NCI-H146 treated with DMSO at 0.1 percent for 48 hours (cell line): Measurements from ENCODE around the gene IL6R.
"Not testable (repeated sequence)": the region's sequence is repeated elsewhere in the genome, so short reads cannot be mapped to it uniquely, and the experiment has no call there.

Experiments used
- DNase-seq: peaks from one replicate; lab custom pipeline; 2025; ENCODE audit not compliant: unreplicated experiment; lab: John Stamatoyannopoulos, UW

IL6R gene

GRCh38 chr1:154404984-154405746 is at the start of gene IL6R:
TSS of gene IL6R (plus strand) at chr1:154405343. CDS start at chr1:154405630, 287 bp downstream.
- DNase-seq: no peak

DNA sequence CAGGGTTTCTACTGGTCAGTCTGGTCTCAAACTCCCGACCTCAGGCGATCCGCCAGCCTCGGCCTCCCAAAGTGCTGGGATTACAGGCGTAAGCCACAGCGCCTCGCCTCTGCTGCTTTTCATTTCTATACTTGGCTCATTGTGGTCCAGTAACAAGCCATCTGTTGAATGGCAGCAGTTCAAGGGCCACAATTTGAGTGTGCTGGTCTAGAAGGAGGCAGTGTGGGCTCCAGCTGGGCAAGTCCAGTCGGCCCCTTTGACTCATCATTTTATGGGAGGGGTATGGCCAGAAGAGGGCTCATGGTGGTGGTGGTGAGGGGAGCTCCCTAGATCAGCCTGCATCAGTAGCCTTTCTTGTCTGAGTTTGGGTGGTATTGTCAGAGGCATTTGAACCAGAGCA is 46.6 kb upstream of the IL6R start:
- DNase-seq: no peak

- DNase-seq: no peak
Measured at GRCh38 chr1:154360288-154360687, 44.9 kb upstream of the IL6R start.

- not testable (repeated sequence) for DNase-seq
Measured at GRCh38 chr1:154360881-154361280, 44.3 kb upstream of the IL6R start.

DNA sequence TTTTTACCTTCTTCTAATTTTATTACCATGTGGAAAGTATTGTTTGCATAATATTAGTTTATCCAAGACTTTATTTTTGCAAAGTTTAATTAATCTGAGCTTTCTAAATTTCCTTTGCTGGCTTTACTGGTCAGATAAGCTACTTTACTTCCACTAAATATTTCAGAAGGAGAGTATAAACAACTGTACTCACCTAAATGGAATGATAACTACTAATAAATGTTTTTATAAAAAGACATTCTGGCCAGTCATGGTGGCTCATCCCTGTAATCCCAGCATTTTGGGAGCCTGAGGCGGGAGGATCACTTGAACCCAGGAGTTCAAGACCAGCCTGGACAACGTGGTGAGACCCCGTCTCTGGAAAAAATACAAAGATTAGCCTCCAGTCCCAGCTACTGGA is 43.8 kb upstream of the IL6R start:
- DNase-seq: no peak

DNA sequence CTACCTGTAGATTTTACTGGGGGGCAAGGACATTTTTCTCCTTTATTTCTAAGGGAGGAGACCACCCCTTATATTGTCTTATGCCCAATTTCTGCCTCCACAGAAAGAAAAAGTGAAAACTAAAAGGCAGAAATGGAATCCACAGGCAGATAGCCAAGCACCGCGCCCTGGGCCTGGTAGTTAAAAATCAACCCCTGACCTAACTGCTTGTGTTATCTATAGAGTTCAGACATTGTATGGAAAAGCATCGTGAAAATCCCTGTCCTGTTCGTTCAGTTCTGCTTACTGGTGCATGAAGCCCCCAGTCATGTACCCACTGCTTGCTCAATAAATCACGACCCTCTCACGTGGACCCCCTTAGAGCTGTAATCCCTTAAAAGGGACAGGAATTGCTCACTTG is 33.7 kb upstream of the IL6R start:
- DNase-seq: no peak

- DNase-seq: not testable (repeated sequence)
Measured at GRCh38 chr1:154373777-154374357, 31.3 kb upstream of the IL6R start.

DNA sequence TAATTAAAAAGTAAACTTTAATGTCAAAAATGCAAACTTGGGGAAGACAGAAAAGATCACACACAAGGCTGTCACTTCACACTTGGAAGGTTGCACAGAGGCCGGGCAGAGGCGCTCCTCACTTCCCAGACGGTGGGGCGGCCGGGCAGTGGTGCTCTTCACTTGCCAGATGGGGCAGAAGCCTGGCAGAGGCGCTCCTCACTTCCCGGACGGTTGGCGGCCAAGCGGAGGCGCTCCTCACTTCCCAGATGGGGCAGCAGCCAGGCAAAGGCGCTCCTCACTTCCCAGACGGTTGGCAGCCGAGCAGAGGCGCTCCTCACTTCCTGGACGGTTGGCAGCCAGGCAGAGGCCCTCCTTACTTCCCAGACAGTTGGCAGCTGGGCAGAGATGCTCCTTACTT is 25.8 kb upstream of the IL6R start:
- DNase-seq: no peak

GRCh38 chr1:154384650-154385489 is 20.3 kb upstream of the IL6R start:
- DNase-seq: no peak

- no peak for DNase-seq
Measured at GRCh38 chr1:154386643-154387352, 18.3 kb upstream of the IL6R start.

DNA sequence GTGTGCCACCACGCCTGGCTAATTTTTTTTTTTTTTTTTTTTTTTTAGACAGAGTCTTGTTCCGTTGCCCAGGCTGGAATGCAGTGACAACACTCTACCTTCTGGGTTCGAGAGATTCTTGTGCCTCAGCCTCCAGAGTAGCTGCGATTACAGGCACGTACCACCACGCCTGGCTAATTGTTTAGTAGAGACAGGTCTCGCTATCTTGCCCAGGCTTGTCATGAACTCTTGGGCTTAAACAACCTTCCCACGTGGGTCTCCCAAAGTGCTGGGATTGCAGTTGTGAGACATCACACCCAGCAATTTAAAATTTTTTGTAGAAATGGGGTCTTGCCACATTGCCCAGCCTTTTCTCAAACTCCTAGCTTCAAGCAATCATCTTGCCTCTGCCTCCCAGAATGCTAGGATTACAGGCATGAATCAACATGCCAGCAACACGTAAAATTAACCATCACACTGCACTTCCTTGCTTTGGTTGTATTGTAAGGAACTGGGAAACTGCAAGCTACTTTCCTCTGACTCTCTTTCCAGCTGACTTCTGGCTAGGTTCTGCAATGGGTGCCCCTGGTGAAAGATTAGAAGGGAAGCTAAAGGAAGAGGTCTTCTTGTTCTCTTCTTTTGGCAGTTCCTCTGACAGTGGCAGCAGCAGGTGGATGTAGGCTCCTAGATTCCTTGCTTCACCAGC is 13.9 kb upstream of the IL6R start:
- DNase-seq: no peak

- no peak for DNase-seq
Measured at GRCh38 chr1:154398141-154398540, 7.0 kb upstream of the IL6R start.

- no peak for DNase-seq
Measured at GRCh38 chr1:154398678-154399077, 6.5 kb upstream of the IL6R start.

- DNase-seq: no peak
Measured at GRCh38 chr1:154400381-154400801, 4.8 kb upstream of the IL6R start.

DNA sequence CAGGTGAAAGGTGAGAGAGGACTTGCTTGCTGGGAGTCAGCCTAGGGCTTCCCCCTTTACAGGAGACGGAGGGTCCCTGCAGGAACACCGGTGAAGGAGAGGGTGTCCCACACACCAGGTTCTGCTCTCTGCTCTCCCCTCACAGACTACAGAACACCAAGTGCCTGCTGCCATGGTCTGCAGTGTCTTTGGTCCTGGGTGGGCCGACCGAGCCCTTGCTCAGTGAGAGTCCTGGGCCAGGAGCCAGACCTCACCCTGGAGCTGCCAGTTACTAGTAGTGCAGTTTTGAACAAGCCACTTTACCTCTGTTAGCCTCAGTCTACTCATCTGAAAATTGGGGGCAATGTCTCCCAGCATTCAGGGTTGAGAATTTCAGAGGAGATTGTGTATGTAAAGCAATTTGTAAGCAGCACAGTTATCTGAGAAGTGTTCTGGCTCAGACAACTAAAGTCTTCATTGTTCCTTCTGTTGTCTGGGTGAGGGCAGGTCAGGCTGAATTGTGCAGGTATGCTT is 2.7 kb upstream of the IL6R start:
- DNase-seq: no peak

DNA sequence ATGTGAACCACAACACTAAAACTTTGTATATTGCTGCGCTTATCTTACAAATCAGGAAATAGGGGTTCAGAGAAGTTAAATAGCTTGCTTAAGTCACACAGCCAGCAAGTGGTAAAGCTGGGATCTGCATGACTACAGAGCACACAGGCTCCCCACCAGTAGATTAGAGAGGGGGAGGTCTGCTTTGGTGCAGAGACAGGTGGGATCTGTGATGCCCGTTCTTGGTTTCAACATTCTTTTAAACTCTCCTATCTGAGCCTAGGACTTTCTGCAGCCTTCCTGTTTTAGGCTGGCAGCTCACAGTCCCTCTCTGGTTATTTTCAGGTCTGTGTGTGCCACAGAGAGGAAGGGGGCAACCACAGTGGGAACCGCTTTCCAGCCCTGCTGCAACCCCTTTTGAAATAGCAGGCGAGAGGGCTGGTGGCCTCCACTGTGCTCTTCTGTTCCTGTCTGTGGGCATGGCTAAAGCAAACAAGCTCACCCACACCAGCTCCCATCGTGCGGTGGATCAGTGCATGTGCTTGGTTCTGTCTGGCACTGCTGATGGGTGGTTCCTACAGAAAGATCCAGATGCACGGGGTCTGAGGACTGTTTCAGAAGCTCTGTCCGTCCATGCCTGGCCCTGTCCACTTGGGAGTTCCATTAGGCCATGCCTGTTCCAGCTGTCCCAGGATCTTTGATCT is 1.7 kb upstream of the IL6R start:
- no peak for DNase-seq

DNA sequence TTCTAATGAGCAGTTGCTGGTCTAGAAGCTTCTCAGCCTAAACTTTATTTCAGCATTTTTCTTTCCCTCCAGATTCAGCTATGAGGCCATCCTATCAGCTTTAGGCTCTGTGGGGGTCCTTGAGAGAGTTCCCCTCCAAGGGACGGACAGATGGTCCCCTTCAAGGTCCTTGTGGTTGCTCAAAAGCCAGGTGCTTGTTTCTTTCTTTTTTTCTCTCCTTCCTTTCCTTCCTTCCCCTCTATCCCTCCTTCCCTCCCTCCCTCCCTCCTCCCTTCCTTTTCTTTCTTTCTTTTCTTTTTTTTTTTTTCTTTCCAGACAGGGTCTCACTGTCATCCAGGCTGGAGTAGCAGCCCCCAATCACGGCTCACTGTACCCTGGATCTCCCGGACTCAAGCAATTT is 1.2 kb upstream of the IL6R start:
- DNase-seq: no peak

DNA sequence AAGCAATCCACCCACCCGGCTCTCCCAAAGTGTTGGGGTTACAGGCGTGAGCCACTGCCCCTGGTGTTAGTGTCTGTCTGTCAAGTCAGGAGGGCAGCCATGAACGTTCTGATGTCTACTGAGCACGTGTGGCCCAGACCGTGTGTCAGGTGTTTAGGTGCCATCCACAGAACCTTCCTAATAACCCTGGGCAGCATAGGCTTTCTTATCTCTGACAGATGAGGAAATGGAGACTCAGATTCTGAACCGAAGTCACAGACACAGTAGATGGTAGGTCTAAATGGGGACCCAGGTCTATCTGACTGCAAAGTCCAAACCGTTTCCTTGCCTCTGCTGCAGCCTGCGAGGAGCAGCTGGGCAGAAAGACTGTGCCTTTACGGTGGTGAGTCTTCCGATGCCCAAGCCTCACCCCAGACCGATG is 622 bp upstream of the IL6R start:
- DNase-seq: no peak

GRCh38 chr1:154405747-154406571 is 816 bp downstream of the IL6R start:
- no peak for DNase-seq
